HG03095 (cell line): Measurements from ENCODE around the gene TNFAIP8L3.
"Not testable (repeated sequence)": the region's sequence is repeated elsewhere in the genome, so short reads cannot be mapped to it uniquely, and the experiment has no call there.

Experiments
- ATAC-seq: cut with Tn5 transposase; IDR thresholded peaks from one replicate; pipeline ENCODE4 v1.9.1; 2021; ENCODE audit warnings: moderate library complexity; ENCODE audit not compliant: unreplicated experiment

TNFAIP8L3 gene

GRCh38 chr15:51065261-51065660 lies 29.4 kb downstream of the TNFAIP8L3 start:
- ATAC-seq, result no peak

- ATAC-seq, result no peak
These were observed 32.0 kb downstream of the TNFAIP8L3 start for GRCh38 chr15:51062736-51063135.

- ATAC-seq, result no peak
These were observed 34.6 kb downstream of the TNFAIP8L3 start for GRCh38 chr15:51060030-51060673.

GRCh38 chr15:51054535-51054934 lies 40.2 kb downstream of the TNFAIP8L3 start:
- no peak for ATAC-seq

- ATAC-seq, result no peak
These were observed 41.1 kb downstream of the TNFAIP8L3 start for GRCh38 chr15:51053571-51053970.

GRCh38 chr15:51051776-51052175 lies 42.9 kb downstream of the TNFAIP8L3 start:
- ATAC-seq, result no peak

- ATAC-seq, result no peak
These were observed 45.6 kb downstream of the TNFAIP8L3 start for GRCh38 chr15:51049081-51049480.

- no peak for ATAC-seq
These were observed 46.4 kb downstream of the TNFAIP8L3 start for GRCh38 chr15:51048308-51048707.

- no peak for ATAC-seq
These were observed 47.8 kb downstream of the TNFAIP8L3 start for GRCh38 chr15:51046799-51047449.

GRCh38 chr15:51046016-51046415 lies 48.7 kb downstream of the TNFAIP8L3 start:
- no peak for ATAC-seq

GRCh38 chr15:51044037-51044727 lies 50.5 kb downstream of the TNFAIP8L3 start:
- no peak for ATAC-seq

- ATAC-seq, result no peak
These were observed 55.8 kb downstream of the TNFAIP8L3 start for GRCh38 chr15:51038974-51039319.

GRCh38 chr15:51038162-51038973 lies 56.3 kb downstream of the TNFAIP8L3 start:
- no peak for ATAC-seq

- ATAC-seq, result not testable (repeated sequence)
These were observed 57.2 kb downstream of the TNFAIP8L3 start for GRCh38 chr15:51037474-51037873.

- ATAC-seq, result no peak
These were observed 63.9 kb downstream of the TNFAIP8L3 start for GRCh38 chr15:51030649-51031316.

GRCh38 chr15:51025454-51025846 lies 69.3 kb downstream of the TNFAIP8L3 start:
- no peak for ATAC-seq

- no peak for ATAC-seq
These were observed 69.8 kb downstream of the TNFAIP8L3 start for GRCh38 chr15:51024735-51025453.

- ATAC-seq, result no peak
These were observed 71.2 kb downstream of the TNFAIP8L3 start for GRCh38 chr15:51023499-51023898.

- no peak for ATAC-seq
These were observed 72.5 kb downstream of the TNFAIP8L3 start for GRCh38 chr15:51022206-51022605.

GRCh38 chr15:51016615-51017014 lies 78.1 kb downstream of the TNFAIP8L3 start:
- no peak for ATAC-seq
